GM19397 (cell line): ENCODE results near the gene NDE1.
"Not testable (repeated sequence)": the region's sequence is repeated elsewhere in the genome, so short reads cannot be mapped to it uniquely, and the experiment has no call there.

Source experiments
- ATAC-seq: cut with Tn5 transposase; IDR thresholded peaks from one replicate; pipeline ENCODE4 v1.9.1; 2021; ENCODE audit warnings: mild to moderate bottlenecking, moderate library complexity; ENCODE audit not compliant: unreplicated experiment

Gene NDE1, protein sequence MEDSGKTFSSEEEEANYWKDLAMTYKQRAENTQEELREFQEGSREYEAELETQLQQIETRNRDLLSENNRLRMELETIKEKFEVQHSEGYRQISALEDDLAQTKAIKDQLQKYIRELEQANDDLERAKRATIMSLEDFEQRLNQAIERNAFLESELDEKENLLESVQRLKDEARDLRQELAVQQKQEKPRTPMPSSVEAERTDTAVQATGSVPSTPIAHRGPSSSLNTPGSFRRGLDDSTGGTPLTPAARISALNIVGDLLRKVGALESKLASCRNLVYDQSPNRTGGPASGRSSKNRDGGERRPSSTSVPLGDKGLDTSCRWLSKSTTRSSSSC

DNA sequence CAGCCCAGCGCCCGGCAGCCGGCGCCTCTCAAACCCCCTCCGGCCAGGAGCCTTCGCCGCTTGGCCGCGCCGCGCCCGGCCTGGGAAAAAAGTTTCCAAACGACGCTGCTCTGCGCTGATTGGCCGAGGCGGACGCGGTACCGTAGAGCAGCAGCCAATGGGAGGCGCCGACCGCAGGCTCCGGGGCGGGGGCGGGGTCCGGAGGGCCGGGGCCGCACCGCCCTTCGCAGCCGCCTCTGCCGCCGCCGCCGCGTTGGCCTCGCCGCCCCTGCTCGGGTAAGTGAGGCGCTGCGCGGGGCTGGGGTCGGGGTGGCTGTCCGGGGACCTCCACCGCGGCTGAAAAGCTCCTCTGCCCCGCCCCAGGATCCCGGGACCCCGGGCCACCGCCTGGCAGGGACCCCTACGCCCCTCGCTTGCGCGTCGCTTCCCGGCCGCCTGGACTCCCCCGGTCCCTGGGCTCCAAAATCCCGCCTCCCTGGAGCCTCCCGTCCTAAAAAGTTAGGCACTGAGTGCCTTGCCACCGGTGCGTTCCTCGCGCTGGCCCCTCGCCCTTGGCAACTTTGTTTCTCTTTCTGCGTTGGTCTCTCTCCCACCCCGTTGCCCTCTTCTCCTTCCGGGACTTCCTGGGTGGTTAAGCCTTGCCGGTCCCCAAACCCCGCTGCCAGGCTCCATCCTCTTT, at the start of gene NDE1:
NDE1 (plus strand) TSS at position 227 of the 679 bp plus-strand sequence. CDS start 14,534 bp downstream, outside the sequence.
- peak; percentile 78 for ATAC-seq

DNA sequence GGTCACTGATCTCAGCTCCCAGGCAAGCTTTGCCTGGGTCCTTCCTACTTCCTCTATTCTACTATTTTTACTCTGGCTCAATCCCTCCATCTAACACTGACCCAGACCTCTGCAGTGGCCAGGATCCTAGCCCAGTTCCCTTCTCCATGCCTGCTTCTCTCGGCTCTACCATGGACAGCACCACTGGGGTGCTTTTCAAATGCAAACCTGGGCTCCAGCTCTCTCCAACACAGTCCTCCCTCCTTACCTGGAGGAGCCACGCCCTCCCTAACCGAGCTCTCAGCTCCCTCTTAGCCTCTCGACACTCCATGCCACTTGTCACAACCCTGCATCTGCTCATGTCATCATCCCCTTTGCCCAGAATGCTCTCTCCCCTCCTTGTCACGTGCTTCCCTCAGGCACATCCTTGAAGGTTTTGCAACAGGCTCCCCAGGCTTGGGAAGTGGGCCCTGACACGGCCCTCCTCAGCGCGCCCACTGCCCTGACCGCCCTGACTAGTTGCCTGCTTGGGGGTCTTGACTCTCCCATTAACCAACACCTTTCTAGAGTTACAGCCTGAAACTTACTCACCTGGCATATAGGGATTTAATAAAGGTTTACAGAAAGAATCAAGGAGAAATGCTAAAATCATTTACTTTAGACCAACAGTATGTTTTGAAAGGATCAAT, 48.7 kb upstream of the NDE1 start:
- no peak for ATAC-seq

DNA sequence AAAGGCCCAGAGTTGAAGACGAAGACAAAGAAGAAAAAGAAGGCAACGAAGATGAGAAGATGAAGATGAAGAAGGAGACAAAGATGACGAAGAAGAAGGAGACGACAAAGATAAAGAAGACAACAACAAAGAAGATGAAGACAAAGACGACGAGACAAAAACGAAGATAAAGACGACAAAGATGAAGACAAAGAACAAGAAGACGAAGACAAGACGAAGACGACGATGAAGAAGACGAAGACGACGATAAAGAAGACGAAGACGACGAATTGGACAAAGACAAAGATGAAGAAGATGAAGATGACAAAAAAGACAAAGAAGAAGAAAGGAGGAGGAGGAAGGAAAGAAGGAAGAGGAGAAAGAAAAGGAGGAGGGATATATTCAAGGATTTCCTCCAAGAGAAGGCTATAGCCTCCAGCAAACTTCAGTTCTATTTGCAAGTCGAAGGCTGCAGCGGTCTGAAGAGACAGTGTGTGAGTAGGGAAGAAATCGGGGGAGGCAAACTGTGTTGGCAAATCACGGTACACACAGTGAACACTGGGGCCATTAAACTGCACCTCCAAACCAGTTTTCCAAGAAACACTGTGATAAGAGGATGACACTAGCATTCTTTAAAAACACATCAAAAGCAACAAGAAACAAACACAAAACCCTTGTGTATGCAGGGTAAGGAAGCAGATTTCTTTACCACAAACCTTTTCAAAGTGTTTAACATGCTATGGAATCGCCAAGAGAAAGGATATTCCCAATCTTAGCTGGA, 47.6 kb upstream of the NDE1 start:
- no peak for ATAC-seq

DNA sequence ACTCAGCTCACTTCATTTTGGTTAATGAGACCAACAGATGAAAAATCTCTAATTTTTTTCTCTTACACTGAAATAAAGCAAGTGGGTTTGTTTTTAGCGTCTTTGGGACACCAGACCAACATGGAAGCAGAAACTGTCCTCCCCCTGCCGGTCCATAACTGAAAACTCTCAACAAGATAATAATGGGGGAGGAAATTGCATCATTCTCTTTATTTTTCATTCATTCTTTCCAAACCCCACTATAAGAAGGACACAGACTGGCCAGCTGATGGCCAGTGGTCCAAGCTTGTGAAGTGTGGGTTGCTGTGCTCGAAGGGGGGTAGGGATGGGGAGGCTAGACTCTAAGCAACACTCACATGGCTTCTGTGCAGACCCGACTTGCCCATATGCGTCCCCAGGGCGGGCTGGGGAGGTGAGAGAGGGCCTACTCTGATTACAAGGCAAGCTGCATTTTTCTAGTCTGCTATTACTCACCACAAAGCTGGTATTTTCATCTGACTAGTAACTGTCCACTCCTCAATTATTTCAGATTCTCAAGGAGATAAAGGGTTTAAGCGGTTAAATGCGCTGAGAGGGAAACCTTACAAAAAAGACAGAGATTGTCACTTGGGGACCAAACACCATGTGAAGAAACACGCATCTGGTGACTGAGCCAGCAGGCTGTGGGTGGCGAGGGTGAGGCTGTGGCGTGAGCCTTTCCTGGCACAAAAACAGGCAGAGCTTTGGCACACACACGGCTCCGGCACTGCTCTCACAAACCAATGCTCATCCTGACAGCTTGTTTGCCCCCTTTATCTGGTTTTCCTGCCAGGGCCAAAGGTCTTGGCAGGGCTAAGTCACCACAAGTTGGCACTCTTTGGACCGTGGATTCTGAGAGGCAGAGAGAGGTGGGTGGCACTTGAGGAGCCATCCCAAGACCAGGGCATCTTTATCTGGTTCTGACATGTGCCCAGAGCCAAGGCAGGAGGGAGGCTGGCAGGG, 45.3 kb upstream of the NDE1 start:
- ATAC-seq = no peak

DNA sequence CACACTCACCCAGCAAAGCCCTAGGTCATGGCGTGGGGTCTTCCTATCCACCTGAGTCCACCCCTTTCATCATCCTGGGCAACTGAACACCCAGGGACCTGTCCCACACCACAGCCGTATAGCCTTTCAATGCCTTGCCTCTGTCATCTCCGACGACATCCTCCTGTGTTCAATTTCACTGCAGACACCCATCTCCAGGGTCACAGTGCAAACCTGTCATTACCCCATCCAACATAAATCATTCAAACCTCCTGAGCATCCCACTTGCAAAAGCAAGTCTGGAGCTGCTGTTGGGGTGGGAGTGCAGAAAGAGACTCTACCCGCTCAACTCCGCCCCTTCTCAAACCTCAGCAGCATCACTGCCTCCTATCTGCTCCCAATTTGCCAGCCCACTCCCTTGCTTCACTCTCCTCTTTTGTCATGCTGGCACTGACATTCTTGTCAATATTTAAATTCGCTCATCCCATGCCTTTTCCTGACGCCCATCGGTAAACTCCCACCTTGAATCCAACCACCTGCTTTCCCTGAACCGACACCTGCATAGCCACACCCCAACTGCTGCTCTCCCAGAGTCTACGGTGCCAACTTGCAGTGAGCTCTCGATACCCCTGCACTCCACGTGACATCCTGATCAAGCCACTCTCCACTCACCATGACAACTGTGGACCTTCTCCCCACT, 44.1 kb upstream of the NDE1 start:
- no peak for ATAC-seq

DNA sequence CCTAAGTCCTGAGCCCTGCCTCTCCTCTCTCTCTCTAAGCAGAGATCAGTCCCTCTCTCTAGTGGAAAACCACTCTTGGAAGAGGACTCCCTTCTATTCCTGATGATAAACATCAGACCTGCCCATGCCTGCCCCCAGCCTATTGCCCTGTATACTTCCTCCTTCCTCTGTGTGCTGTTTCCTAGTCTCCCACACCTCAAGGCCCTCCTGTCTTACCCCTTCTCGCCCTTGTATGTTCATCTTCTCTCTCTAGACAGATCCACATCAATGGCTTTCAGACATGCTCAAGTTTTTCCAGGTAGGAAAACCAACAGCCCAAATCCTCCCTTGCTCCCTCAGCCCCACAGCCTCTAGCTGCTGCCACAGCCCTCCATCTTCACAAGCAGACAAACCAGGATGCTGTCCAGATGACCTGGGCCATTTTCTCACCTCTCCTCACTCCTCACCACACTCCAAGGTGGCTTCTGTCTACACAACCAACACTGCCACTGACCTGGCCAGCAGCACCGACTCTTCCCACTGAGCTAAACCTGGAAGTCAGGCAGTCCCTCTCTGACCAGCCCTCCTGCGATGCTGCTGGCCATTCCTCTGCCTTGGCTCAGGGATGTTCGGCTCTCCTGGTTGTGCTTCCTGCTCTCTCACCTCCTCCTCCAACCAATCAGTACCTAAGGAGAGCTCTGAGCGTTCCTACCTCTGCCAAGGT, 43.4 kb upstream of the NDE1 start:
- ATAC-seq = no peak

DNA sequence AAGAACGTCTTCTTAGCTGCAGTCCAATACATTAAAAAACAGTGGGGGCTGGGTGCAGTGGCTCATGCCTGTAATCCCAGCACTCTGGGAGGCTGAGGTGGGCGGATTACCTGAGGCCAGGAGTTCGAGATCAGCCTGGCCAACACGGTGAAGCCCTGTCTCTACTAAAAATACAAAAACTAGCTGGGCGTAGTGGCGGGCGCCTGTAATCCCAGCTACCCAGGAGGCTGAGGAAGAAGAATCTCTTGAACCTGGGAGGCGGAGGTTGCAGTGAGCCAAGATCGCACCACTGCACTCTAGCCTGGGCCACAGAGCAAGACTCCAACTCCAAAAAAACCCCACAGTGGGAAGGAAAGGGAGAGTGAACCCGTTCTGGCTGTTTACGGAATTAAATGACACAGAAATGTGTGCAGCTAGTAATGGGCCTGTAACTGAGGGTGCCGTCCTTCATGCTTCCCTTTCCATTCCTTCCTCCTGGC, 42.8 kb upstream of the NDE1 start:
- not testable (repeated sequence) for ATAC-seq

DNA sequence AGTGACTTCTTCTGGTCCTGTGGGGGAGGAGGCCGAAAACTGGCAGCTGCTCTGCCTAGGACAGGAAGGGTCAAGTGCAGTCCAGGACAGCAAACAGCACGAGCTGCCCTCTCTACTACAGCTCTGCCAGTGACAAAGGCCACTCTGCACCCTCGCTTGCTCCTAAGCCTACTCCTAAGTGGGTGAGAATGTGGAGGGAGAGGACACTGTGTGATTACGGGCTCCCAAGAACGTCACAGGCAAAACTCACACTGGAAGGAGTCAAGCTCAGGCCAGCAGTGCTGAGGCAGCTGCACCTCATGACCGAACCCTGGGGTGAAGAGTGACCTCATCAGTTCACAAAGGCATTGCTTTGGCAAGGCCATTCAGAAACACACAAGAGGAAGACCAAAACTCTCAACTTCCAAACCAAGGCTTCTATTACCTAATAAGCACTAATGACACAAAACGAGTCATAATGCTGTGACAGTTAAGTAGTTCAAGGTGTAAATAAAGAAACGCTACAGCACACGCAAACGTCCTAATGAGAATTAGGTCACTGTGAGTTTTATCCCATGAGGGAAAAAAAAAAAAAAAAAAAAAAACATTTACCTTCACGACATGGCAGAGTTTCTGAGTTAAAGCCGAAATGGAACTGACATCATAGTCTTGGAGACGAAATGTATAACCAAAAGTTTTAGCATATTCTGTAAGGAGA, 42.2 kb upstream of the NDE1 start:
- no peak for ATAC-seq

DNA sequence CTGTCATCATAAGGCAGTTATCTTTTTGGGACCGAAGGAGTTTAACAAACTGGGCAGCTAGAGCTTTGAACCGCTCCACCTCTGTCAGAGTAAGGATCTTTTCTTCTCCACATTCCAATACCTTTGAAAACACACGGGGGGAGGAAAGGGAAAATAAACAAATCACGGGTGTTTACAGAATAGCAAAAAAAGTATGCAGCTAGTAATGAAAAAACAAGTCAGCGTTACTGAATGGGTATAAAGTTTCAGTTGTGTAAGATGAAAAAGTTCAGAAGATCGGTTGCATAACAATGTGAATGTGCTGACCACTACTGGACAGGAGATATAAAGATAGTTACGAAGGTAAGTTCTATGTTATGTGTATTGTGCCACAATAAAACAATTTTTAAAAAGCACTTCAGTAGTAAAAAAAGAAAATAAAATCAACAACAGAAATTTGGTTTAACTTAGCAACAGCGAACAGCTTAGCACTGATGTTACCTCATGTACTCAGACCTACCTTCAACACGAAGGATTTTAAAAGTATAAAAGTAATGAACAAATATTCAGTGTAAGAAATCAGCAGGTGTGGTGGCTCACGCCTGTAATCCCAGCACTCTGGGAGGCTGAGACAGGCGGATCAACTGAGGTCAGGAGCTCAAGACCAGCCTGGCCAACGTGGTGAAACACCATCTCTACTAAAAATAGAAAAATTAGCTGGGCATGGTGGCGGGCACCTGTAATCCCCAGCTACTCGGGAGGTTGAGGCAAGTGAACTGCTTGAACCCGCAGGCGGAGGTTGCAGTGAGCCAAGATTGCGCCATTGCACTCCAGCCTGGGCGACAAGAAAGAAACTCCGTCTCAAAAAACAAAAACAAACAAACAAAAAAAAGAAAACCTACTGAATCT, 41.4 kb upstream of the NDE1 start:
- ATAC-seq = no peak

DNA sequence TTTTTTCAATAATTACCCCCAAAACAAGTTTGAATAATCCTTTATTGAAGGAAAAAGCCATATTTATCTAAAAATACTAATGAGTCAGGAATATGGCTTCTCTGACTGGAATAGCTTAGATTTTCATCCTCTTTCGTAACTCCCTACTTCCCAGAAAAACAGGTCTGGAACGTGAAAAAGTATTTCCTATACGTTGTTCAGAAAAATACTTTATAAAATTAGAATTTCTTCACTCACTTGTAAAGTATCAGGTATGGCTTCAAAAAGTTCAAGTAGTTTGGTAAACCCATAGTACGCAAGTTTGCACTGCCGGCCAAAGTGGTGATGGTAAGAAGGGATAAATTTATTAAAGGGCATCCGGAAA, 40.8 kb upstream of the NDE1 start:
- no peak for ATAC-seq

DNA sequence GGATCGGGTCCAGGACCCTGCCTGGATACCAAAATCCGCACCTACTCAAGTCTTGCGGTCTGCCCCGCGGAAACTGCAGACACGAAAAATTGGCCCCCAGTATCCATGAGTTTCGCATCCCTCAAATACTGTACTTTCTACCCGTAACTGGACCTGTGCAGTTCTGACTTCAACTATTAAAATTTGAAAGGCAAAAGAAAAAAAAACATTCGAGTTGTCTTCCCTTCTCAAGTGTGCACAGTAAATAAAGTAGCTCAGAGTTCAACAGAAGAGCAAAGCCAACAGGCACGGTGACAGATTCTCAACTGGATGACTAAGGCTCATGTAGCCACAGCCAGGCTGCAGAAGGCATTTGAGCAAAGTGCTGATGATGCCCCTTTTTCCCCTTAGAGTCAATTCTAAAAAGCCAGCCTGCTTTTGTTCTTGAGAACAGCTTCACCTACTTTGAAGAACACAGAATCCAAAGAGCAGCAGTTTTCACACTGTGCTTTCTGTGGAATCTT, 39.6 kb upstream of the NDE1 start:
- ATAC-seq = no peak

DNA sequence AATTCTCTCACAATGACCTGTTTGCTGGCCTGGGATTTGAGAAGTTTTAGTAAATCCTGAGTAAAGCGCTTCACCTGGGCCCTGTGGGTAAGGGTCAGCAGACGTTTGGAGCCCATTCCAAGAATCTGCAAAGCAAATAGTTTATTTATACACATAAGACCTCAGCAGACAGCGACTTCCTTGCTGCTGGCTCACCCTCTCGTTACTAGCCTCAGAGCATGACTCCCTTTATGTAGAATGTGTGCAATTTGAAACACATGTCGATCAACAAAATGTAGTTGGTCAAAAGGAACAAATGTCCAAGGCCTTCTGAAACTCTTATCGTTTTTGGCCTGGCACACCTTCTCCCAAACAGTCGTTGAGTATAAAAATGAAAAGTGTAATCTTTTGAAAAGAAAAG, 38.4 kb upstream of the NDE1 start:
- ATAC-seq = no peak

DNA sequence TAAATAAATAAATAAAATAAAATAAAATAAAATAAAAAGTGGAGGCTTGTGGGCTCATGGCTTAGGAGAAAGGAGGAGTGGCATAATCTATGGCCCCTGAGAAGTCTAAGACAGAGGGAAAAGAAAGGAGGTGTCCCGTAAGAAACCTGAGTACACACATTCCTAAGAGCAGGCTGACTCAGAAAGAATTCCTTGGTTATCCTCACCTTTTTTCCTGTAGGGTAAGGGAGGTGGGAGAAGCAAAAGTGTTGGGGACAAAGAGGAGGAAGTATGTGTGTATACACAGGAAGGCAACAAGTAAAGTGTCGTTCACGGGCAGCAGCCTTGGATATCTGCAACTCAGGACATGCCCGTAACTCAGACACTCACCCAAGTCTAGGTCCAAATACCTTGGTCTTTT, 36.4 kb upstream of the NDE1 start:
- no peak for ATAC-seq

DNA sequence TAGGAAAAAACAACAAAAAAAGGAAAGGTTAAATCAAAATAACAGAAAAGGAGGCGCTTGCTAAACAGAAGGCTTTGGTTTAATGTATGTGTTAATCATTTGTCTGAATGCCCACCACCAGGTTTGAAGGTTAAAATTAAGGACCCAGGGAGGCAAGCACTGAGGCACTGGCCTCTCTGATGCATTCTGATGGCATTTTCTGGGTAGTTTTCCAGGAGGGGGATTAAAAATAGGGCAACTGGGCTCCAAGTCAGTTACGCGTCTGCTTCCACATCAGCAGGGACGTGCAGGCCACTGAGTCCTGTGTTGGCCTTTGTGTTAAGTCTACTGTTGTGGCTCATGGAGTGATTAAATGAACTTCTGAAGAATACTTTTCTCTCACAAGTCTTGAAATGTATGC, 34.0 kb upstream of the NDE1 start:
- no peak for ATAC-seq

DNA sequence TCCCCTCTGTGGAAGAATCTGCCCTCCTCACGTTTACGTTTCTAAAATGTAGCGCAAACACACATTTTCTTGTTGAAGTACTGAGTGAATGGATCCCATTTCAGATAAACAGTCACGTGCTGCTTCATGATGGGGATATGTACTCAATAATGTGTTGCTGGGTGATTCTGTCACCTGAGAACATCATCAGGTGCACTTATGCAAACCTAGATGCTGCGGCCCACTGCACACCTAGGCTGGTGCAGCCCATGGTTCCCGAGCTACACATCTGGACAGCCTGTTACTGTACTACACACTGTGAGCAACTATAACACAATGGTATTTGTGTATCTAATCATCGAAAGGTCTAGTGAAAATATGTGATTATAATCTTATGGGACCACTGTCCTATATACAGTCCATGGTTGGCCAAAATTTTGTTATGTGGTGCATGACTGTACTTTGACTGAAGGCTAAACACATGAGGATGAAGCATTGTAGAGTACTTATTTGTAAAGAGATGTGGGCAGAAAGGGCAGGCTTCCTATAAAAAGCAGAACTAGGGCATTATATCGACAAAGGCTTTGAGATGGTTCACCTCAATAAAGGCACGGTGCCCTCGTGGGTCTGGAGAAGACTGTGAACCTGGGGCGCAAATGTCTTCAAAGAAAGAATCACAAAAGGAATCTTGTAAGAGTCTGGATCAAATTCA, 33.4 kb upstream of the NDE1 start:
- no peak for ATAC-seq

DNA sequence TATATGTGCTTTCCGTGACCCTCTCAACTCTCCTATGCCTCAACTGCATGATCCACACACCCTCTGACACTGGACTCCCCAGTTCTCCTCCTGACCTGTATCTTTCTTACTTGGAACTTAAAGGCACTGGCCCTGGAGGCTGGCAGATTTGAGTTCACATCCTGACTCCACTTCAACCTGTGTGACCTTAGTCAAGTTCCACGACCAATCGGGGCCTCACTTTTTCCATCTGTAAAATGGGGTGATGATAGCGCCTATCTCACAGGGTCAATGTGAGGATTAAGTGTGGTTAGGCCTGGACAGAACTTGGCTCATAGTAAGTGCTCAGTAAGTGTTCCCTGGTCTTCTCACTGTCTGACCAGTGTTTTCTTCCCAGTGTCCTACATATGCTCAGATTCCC, 32.1 kb upstream of the NDE1 start:
- no peak for ATAC-seq

DNA sequence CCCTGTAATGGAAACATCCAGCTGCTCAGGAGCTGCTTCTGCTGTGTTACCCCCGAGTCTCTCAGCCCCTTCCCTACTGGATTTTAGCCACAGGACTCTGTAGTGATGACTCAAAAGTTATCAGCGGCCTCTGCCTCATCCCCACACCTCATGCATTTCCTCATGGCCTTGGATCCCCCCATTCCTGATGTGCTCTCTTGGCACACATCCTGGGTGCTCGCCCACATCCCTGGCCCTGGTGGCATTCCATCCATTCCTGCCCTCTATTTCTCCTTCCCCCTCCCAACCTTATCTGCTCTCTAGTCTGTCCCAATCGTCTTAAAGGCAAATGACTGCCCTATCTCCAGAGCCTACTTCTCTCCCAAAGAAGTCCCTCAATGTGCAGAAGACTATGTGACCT, 31.7 kb upstream of the NDE1 start:
- no peak for ATAC-seq
